Ishikawa (cell line): Measurements from ENCODE around the gene TIMM44.

Source experiments
- CEBPB ChIP-seq: IDR thresholded peaks from 2 replicates; pipeline ENCODE4 v1.6.1; 2012
- CREB1 ChIP-seq: IDR thresholded peaks from 2 replicates; pipeline ENCODE4 v1.6.1; 2012; ENCODE audit warnings: low read depth
- EP300 ChIP-seq: IDR thresholded peaks from 2 replicates; pipeline ENCODE4 v1.6.1; 2012; ENCODE audit warnings: borderline replicate concordance
- FOXM1 ChIP-seq: IDR thresholded peaks from 2 replicates; pipeline ENCODE4 v1.6.1; 2012; ENCODE audit warnings: low read depth, borderline replicate concordance
- NFIC ChIP-seq: IDR thresholded peaks from 2 replicates; pipeline ENCODE4 v1.6.1; 2012
- RAD21 ChIP-seq: IDR thresholded peaks from 2 replicates; pipeline ENCODE4 v1.6.1; 2012; ENCODE audit warnings: low read depth
- YY1 ChIP-seq: IDR thresholded peaks from 2 replicates; pipeline ENCODE4 v1.6.1; 2012; ENCODE audit warnings: low read depth
- ZBTB7A ChIP-seq: IDR thresholded peaks from 2 replicates; pipeline ENCODE4 v1.6.1; 2012; ENCODE audit warnings: low read depth
- TF ChIP-seq, protein P1 (sequence below): IDR thresholded peaks from 2 replicates; pipeline ENCODE4 v1.6.1; 2012
- TF ChIP-seq, protein P2 (sequence below): IDR thresholded peaks from 2 replicates; pipeline ENCODE4 v1.6.1; 2012
- TF ChIP-seq, protein P3 (sequence below): IDR thresholded peaks from 2 replicates; pipeline ENCODE4 v1.6.1; 2012; ENCODE audit warnings: low read depth, mild to moderate bottlenecking

DNA sequence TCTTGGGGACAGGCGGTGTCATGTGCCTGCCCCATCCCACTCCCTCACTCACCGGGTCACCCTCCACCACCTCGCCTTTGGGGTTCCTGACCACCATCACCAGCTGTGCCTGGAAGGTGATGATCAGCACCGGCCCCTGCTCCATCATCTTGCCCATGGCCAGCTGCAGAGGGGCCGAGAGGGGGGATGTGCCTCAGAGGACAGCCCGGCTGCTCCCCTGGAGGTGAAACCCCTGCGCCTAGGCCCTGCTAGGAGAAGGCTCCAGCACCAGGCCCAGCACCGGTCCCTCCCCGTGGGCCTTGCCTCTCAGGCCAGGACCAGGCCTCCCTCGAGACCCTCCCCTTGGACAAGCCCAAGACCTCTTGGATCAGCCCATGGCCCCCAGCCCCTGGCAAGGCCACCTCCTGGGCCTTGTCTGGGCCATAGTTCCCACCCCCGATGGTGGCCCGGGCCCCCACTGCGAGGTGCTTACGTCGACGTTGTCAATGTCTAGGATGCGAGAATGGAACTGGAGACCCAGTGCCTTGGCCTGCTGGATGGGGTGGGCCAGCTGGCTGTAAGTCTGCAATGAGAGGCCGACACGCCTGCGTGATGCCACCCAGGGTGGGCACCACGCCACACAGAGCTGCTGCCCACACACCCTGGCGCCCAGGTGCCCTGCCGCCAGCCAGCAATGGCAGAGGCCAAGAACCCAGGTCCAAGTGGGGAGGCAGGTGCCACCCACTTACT lies 15.7 kb downstream of the TIMM44 start:
- TF ChIP-seq FOXM1 = no peak
- TF ChIP-seq, protein P1, sequence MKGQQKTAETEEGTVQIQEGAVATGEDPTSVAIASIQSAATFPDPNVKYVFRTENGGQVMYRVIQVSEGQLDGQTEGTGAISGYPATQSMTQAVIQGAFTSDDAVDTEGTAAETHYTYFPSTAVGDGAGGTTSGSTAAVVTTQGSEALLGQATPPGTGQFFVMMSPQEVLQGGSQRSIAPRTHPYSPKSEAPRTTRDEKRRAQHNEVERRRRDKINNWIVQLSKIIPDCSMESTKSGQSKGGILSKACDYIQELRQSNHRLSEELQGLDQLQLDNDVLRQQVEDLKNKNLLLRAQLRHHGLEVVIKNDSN = no peak
- TF ChIP-seq EP300 = no peak
- TF ChIP-seq, protein P2, sequence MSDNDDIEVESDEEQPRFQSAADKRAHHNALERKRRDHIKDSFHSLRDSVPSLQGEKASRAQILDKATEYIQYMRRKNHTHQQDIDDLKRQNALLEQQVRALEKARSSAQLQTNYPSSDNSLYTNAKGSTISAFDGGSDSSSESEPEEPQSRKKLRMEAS = no peak
- TF ChIP-seq YY1 = no peak
- TF ChIP-seq RAD21 = no peak
- no peak for TF ChIP-seq ZBTB7A
- TF ChIP-seq, protein P3, sequence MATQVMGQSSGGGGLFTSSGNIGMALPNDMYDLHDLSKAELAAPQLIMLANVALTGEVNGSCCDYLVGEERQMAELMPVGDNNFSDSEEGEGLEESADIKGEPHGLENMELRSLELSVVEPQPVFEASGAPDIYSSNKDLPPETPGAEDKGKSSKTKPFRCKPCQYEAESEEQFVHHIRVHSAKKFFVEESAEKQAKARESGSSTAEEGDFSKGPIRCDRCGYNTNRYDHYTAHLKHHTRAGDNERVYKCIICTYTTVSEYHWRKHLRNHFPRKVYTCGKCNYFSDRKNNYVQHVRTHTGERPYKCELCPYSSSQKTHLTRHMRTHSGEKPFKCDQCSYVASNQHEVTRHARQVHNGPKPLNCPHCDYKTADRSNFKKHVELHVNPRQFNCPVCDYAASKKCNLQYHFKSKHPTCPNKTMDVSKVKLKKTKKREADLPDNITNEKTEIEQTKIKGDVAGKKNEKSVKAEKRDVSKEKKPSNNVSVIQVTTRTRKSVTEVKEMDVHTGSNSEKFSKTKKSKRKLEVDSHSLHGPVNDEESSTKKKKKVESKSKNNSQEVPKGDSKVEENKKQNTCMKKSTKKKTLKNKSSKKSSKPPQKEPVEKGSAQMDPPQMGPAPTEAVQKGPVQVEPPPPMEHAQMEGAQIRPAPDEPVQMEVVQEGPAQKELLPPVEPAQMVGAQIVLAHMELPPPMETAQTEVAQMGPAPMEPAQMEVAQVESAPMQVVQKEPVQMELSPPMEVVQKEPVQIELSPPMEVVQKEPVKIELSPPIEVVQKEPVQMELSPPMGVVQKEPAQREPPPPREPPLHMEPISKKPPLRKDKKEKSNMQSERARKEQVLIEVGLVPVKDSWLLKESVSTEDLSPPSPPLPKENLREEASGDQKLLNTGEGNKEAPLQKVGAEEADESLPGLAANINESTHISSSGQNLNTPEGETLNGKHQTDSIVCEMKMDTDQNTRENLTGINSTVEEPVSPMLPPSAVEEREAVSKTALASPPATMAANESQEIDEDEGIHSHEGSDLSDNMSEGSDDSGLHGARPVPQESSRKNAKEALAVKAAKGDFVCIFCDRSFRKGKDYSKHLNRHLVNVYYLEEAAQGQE = no peak
- TF ChIP-seq CREB1 = no peak
- no peak for TF ChIP-seq CEBPB
- TF ChIP-seq NFIC = no peak
